GM23338 (cell line): ENCODE data around the gene GTPBP10. TPM values are rescaled to one million over a fixed set of nuclear protein-coding genes. Genes with fewer than 3 reads are reported as not detected.

Experiments used
- ATAC-seq: fragments of 200-7000 bp; cut with Tn5 transposase; 3 replicates; pipeline ENCODE4 v1.9.1; 2020
- DNase-seq: peaks from one replicate; pipeline ENCODE4 v3.0.0-alpha.2; 2015; ENCODE audit warnings: low spot score
- H2AFZ ChIP-seq: fragments of 200-600 bp; sonication (generic); 2 replicates; pipeline ENCODE4 v1.8.0; 2016; ENCODE audit warnings: antibody characterized with exemption, mild to moderate bottlenecking, moderate library complexity
- H3F3A ChIP-seq: fragments of 200-600 bp; sonication (generic); replicated peaks from 2 replicates; pipeline ENCODE4 v1.8.0; 2017; ENCODE audit warnings: antibody characterized with exemption, mixed run types, low read depth
- H3K27ac ChIP-seq: fragments of 200-600 bp; sonication (generic); 2 replicates; pipeline ENCODE4 v1.6.1; 2016; ENCODE audit warnings: low read depth
- H3K27me3 ChIP-seq: fragments of 200-600 bp; sonication (generic); 2 replicates; pipeline ENCODE4 v1.8.0; 2016; ENCODE audit warnings: mild to moderate bottlenecking, mixed run types, moderate library complexity; ENCODE audit not compliant: insufficient read depth
- H3K36me3 ChIP-seq: fragments of 200-600 bp; sonication (generic); 2 replicates; pipeline ENCODE4 v1.8.0; 2016; ENCODE audit warnings: mild to moderate bottlenecking; ENCODE audit not compliant: insufficient read depth
- H3K4me1 ChIP-seq: fragments of 200-600 bp; sonication (generic); 2 replicates; pipeline ENCODE4 v1.8.0; 2016; ENCODE audit warnings: mild to moderate bottlenecking, moderate library complexity; ENCODE audit not compliant: insufficient read depth
- H3K4me2 ChIP-seq: fragments of 200-600 bp; sonication (generic); 2 replicates; pipeline ENCODE4 v1.7.1; 2017; ENCODE audit warnings: mixed run types
- H3K4me3 ChIP-seq: fragments of 200-600 bp; sonication (generic); 2 replicates; pipeline ENCODE4 v1.6.1; 2016; ENCODE audit warnings: mixed run types
- H3K79me2 ChIP-seq: fragments of 200-600 bp; sonication (generic); replicated peaks from 2 replicates; pipeline ENCODE4 v1.8.0; 2017; ENCODE audit warnings: mild to moderate bottlenecking; ENCODE audit not compliant: insufficient read depth
- H3K9me2 ChIP-seq: fragments of 200-600 bp; sonication (generic); 2 replicates; pipeline ENCODE4 v1.8.0; 2017; ENCODE audit not compliant: insufficient read depth
- H4K20me1 ChIP-seq: fragments of 200-600 bp; sonication (generic); replicated peaks from 2 replicates; pipeline ENCODE4 v1.8.0; 2017; ENCODE audit warnings: mild to moderate bottlenecking; ENCODE audit not compliant: insufficient read depth
- H3K27ac Mint-ChIP-seq: 2 replicates; pipeline ENCODE4 v1.8.0; 2020; ENCODE audit warnings: inconsistent platforms, mild to moderate bottlenecking, moderate library complexity, mixed read lengths
- H3K27me3 Mint-ChIP-seq: 3 replicates; pipeline ENCODE4 v1.8.0; 2022; ENCODE audit warnings: low read depth, mild to moderate bottlenecking, moderate library complexity, mixed read lengths, inconsistent platforms; ENCODE audit not compliant: insufficient read depth, poor library complexity
- H3K36me3 Mint-ChIP-seq: 3 replicates; pipeline ENCODE4 v1.8.0; 2021; ENCODE audit warnings: low read depth, mild to moderate bottlenecking, inconsistent platforms, moderate library complexity, mixed read lengths
- H3K4me1 Mint-ChIP-seq: 3 replicates; pipeline ENCODE4 v1.8.0; 2020; ENCODE audit warnings: mild to moderate bottlenecking, inconsistent platforms, mixed read lengths
- H3K4me3 Mint-ChIP-seq: 3 replicates; pipeline ENCODE4 v1.8.0; 2021; ENCODE audit warnings: moderate library complexity, mild to moderate bottlenecking, inconsistent platforms, mixed read lengths
- H3K9me3 Mint-ChIP-seq: 3 replicates; pipeline ENCODE4 v1.8.0; 2020; ENCODE audit warnings: moderate library complexity, mild to moderate bottlenecking, inconsistent platforms, mixed read lengths
- CREB1 ChIP-seq: fragments of 250-450 bp; sonication (Bioruptor Pico); IDR thresholded peaks from 2 replicates; pipeline ENCODE4 v1.5.0; 2020; ENCODE audit warnings: low read depth, mild to moderate bottlenecking, moderate library complexity
- EZH2phosphoT487 ChIP-seq: fragments of 200-600 bp; sonication (generic); IDR thresholded peaks from one replicate; pipeline ENCODE4 v1.8.1; 2018; ENCODE audit warnings: antibody characterized with exemption; ENCODE audit not compliant: unreplicated experiment
- POLR2AphosphoS5 ChIP-seq: IDR thresholded peaks from 2 replicates; pipeline ENCODE4 v1.6.1; 2016; ENCODE audit warnings: antibody characterized with exemption, low read depth
- STAT1 ChIP-seq: IDR thresholded peaks from one replicate; pipeline ENCODE4 v1.6.1; 2016; ENCODE audit warnings: antibody characterized with exemption; ENCODE audit not compliant: unreplicated experiment
- ZNF114 ChIP-seq: fragments of 250-450 bp; sonication (Bioruptor Pico); IDR thresholded peaks from 2 replicates; pipeline ENCODE4 v1.5.0; 2020; ENCODE audit warnings: mild to moderate bottlenecking, moderate library complexity
- ZNF331 ChIP-seq: fragments of 250-450 bp; sonication (Bioruptor Pico); IDR thresholded peaks from 2 replicates; pipeline ENCODE4 v1.5.0; 2020; ENCODE audit warnings: low read depth, mild to moderate bottlenecking, moderate library complexity
- polyA plus RNA-seq: library from polyadenylated mRNA; unstranded; fragments of >200 nt; fragmentation: Nextera tagmentation; extraction: Ambion mirVana; gene quantifications from 2 replicates; pipeline ENCODE4 v1.2.1, GENCODE V29; 2016
- total RNA-seq: library from RNA; depleted of rRNA; stranded (reverse); fragments of >200 nt; shearing (Covaris generic); gene quantifications from 2 replicates; pipeline ENCODE4 v1.2.3, GENCODE V29; 2014
- TF ChIP-seq, protein P1 (sequence below): fragments of 250-450 bp; sonication (Bioruptor Pico); IDR thresholded peaks from 2 replicates; pipeline ENCODE4 v1.5.0; 2020; ENCODE audit warnings: mild to moderate bottlenecking, moderate library complexity
- TF ChIP-seq, protein P2 (sequence below), 2 experiments: fragments of 200-600 bp in 1 of 2; sonication (generic) in 1 of 2; conservative IDR thresholded peaks; 2 replicates each; pipeline versions ENCODE4 v1.5.1 to v1.6.1; 2016 to 2017; ENCODE audit warnings: antibody characterized with exemption in 2 of 2, low read depth in 2 of 2, mild to moderate bottlenecking in 2 of 2, moderate library complexity in 1 of 2
- TF ChIP-seq, protein P3 (sequence below): IDR thresholded peaks from 2 replicates; pipeline ENCODE4 v1.6.1; 2016; ENCODE audit warnings: antibody characterized with exemption
- TF ChIP-seq, protein P4 (sequence below): IDR thresholded peaks from one replicate; pipeline ENCODE4 v1.6.1; 2018; ENCODE audit warnings: antibody characterized with exemption; ENCODE audit not compliant: unreplicated experiment

The GTPBP10 gene
- total and polyA plus RNA-seq, 2 experiments from 2014 or later = 15.1 to 23.0 TPM

DNA sequence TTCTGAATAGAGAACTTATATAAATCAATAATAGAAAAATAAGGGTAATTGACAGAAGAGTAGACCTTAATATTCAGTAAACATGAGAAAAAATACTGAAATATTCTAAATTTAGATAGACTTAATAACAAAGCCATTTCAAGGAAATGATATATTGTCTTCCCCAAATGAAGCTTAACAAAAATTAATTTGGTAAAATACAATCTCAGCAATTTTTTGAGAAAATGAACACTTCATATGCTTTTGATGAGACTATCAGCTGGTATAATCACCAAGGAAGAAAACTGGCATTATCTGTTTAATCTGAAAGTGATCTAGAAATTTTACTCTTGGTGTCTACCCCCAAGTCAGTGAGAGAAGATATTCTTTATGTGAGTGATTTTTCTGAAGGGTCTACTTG lies 23.7 kb upstream of the GTPBP10 start:
- no peak overlapping the region for H2AFZ ChIP-seq
- Mint-ChIP-seq H3K36me3 (no peaks in the 10 kb centered on the region; the same call in 2 of the 3 replicates), H3K4me3 (no peak overlapping the region), H3K9me3 (no peaks in the 10 kb centered on the region), H3K4me1 (peaks cover 4% of the 10 kb centered on the region), H3K27me3 (peaks cover 27% of the 10 kb centered on the region), H3K27ac (no peak overlapping the region)
- no peaks in the 10 kb centered on the region for H3K36me3 ChIP-seq
- no peak overlapping the region for H3K4me3 ChIP-seq
- H3K4me2 ChIP-seq = no peak overlapping the region
- peaks cover 6% of the 10 kb centered on the region; the same call in 1 of the 2 replicates for H3K4me1 ChIP-seq
- H3K27ac ChIP-seq = no peak overlapping the region
- DNase-seq (no peak), ATAC-seq (no peak)
- H4K20me1 ChIP-seq = no peaks in the 10 kb centered on the region
- no peaks in the 10 kb centered on the region for H3K79me2 ChIP-seq
- H3K9me2 ChIP-seq = no peaks in the 10 kb centered on the region
- H3F3A ChIP-seq = no peaks in the 10 kb centered on the region
- TF ChIP-seq, protein P1, sequence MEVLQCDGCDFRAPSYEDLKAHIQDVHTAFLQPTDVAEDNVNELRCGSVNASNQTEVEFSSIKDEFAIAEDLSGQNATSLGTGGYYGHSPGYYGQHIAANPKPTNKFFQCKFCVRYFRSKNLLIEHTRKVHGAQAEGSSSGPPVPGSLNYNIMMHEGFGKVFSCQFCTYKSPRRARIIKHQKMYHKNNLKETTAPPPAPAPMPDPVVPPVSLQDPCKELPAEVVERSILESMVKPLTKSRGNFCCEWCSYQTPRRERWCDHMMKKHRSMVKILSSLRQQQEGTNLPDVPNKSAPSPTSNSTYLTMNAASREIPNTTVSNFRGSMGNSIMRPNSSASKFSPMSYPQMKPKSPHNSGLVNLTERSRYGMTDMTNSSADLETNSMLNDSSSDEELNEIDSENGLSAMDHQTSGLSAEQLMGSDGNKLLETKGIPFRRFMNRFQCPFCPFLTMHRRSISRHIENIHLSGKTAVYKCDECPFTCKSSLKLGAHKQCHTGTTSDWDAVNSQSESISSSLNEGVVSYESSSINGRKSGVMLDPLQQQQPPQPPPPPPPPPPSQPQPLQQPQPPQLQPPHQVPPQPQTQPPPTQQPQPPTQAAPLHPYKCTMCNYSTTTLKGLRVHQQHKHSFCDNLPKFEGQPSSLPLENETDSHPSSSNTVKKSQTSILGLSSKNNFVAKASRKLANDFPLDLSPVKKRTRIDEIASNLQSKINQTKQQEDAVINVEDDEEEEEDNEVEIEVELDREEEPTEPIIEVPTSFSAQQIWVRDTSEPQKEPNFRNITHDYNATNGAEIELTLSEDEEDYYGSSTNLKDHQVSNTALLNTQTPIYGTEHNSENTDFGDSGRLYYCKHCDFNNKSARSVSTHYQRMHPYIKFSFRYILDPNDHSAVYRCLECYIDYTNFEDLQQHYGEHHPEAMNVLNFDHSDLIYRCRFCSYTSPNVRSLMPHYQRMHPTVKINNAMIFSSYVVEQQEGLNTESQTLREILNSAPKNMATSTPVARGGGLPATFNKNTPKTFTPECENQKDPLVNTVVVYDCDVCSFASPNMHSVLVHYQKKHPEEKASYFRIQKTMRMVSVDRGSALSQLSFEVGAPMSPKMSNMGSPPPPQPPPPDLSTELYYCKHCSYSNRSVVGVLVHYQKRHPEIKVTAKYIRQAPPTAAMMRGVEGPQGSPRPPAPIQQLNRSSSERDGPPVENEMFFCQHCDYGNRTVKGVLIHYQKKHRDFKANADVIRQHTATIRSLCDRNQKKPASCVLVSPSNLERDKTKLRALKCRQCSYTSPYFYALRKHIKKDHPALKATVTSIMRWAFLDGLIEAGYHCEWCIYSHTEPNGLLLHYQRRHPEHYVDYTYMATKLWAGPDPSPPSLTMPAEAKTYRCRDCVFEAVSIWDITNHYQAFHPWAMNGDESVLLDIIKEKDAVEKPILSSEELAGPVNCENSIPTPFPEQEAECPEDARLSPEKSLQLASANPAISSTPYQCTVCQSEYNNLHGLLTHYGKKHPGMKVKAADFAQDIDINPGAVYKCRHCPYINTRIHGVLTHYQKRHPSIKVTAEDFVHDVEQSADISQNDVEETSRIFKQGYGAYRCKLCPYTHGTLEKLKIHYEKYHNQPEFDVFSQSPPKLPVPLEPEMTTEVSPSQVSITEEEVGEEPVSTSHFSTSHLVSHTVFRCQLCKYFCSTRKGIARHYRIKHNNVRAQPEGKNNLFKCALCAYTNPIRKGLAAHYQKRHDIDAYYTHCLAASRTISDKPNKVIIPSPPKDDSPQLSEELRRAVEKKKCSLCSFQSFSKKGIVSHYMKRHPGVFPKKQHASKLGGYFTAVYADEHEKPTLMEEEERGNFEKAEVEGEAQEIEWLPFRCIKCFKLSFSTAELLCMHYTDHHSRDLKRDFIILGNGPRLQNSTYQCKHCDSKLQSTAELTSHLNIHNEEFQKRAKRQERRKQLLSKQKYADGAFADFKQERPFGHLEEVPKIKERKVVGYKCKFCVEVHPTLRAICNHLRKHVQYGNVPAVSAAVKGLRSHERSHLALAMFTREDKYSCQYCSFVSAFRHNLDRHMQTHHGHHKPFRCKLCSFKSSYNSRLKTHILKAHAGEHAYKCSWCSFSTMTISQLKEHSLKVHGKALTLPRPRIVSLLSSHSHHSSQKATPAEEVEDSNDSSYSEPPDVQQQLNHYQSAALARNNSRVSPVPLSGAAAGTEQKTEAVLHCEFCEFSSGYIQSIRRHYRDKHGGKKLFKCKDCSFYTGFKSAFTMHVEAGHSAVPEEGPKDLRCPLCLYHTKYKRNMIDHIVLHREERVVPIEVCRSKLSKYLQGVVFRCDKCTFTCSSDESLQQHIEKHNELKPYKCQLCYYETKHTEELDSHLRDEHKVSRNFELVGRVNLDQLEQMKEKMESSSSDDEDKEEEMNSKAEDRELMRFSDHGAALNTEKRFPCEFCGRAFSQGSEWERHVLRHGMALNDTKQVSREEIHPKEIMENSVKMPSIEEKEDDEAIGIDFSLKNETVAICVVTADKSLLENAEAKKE (CRISPR knock-in tag) = no peak
- no peak for TF ChIP-seq CREB1 (CRISPR knock-in tag)
- peaks cover 54% of the 10 kb centered on the region for H3K27me3 ChIP-seq

- no peak overlapping the region for H3K4me3 Mint-ChIP-seq
- Histone ChIP-seq H3K4me1 (peaks cover 3% of the 10 kb centered on the region; the same call in 1 of the 2 replicates), H3K27me3 (peaks cover 21% of the 10 kb centered on the region), H4K20me1 (no peaks in the 10 kb centered on the region), H3K4me3 (no peak overlapping the region), H3F3A (no peaks in the 10 kb centered on the region), H3K9me2 (no peaks in the 10 kb centered on the region), H3K36me3 (no peaks in the 10 kb centered on the region), H3K4me2 (no peak overlapping the region), H2AFZ (no peak overlapping the region), H3K27ac (no peak overlapping the region), H3K79me2 (no peaks in the 10 kb centered on the region)
- no peaks in the 10 kb centered on the region for H3K36me3 Mint-ChIP-seq
- H3K27ac Mint-ChIP-seq = no peak overlapping the region
- H3K9me3 Mint-ChIP-seq = no peaks in the 10 kb centered on the region
- DNase-seq = no peak
- no peaks in the 10 kb centered on the region; the same call in 1 of the 3 replicates for H3K4me1 Mint-ChIP-seq
- ATAC-seq = peak; percentile 63
- peaks cover 9% of the 10 kb centered on the region for H3K27me3 Mint-ChIP-seq
- TF ChIP-seq ZNF114 (CRISPR knock-in tag) = no peak
- TF ChIP-seq POLR2AphosphoS5 = no peak
- no peak for TF ChIP-seq STAT1
- no peak for TF ChIP-seq EZH2phosphoT487
- TF ChIP-seq, protein P2, sequence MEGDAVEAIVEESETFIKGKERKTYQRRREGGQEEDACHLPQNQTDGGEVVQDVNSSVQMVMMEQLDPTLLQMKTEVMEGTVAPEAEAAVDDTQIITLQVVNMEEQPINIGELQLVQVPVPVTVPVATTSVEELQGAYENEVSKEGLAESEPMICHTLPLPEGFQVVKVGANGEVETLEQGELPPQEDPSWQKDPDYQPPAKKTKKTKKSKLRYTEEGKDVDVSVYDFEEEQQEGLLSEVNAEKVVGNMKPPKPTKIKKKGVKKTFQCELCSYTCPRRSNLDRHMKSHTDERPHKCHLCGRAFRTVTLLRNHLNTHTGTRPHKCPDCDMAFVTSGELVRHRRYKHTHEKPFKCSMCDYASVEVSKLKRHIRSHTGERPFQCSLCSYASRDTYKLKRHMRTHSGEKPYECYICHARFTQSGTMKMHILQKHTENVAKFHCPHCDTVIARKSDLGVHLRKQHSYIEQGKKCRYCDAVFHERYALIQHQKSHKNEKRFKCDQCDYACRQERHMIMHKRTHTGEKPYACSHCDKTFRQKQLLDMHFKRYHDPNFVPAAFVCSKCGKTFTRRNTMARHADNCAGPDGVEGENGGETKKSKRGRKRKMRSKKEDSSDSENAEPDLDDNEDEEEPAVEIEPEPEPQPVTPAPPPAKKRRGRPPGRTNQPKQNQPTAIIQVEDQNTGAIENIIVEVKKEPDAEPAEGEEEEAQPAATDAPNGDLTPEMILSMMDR (conservative IDR thresholded peaks at IDR 0.05; ENCODE audit: low read depth in 2 of 2) = no peak
- TF ChIP-seq, protein P3, sequence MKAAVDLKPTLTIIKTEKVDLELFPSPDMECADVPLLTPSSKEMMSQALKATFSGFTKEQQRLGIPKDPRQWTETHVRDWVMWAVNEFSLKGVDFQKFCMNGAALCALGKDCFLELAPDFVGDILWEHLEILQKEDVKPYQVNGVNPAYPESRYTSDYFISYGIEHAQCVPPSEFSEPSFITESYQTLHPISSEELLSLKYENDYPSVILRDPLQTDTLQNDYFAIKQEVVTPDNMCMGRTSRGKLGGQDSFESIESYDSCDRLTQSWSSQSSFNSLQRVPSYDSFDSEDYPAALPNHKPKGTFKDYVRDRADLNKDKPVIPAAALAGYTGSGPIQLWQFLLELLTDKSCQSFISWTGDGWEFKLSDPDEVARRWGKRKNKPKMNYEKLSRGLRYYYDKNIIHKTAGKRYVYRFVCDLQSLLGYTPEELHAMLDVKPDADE = no peak
- no peak for TF ChIP-seq ZNF331 (CRISPR knock-in tag)
- TF ChIP-seq, protein P4, sequence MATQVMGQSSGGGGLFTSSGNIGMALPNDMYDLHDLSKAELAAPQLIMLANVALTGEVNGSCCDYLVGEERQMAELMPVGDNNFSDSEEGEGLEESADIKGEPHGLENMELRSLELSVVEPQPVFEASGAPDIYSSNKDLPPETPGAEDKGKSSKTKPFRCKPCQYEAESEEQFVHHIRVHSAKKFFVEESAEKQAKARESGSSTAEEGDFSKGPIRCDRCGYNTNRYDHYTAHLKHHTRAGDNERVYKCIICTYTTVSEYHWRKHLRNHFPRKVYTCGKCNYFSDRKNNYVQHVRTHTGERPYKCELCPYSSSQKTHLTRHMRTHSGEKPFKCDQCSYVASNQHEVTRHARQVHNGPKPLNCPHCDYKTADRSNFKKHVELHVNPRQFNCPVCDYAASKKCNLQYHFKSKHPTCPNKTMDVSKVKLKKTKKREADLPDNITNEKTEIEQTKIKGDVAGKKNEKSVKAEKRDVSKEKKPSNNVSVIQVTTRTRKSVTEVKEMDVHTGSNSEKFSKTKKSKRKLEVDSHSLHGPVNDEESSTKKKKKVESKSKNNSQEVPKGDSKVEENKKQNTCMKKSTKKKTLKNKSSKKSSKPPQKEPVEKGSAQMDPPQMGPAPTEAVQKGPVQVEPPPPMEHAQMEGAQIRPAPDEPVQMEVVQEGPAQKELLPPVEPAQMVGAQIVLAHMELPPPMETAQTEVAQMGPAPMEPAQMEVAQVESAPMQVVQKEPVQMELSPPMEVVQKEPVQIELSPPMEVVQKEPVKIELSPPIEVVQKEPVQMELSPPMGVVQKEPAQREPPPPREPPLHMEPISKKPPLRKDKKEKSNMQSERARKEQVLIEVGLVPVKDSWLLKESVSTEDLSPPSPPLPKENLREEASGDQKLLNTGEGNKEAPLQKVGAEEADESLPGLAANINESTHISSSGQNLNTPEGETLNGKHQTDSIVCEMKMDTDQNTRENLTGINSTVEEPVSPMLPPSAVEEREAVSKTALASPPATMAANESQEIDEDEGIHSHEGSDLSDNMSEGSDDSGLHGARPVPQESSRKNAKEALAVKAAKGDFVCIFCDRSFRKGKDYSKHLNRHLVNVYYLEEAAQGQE = no peak
Measured at GRCh38 chr7:90326500-90326899, 20.0 kb upstream of the GTPBP10 start.
